Fibroblast of villous mesenchyme (primary cell): ENCODE measurements around the gene ZCCHC24. TPM values are rescaled to one million over a fixed set of nuclear protein-coding genes. Genes with fewer than 3 reads are reported as not detected.

ENCODE experiments used
- DNase-seq: peaks from one replicate; pipeline ENCODE4 v3.0.0-alpha.2; 2010; ENCODE audit warnings: low read depth
- H3K4me3 ChIP-seq: 2 replicates; pipeline ENCODE4 v1.5.1; 2011; ENCODE audit warnings: low read depth, mild to moderate bottlenecking, low read length
- total RNA-seq: library from RNA; depleted of rRNA; stranded (reverse); fragments of >200 nt; gene quantifications from 2 replicates; pipeline ENCODE4 v1.2.3, GENCODE V29; 2012
- TF ChIP-seq, protein P1 (sequence below): IDR thresholded peaks from 2 replicates; pipeline ENCODE4 v1.5.1; 2012; ENCODE audit warnings: low read depth, mild to moderate bottlenecking, low read length; ENCODE audit not compliant: insufficient read depth

The ZCCHC24 gene
- total RNA-seq, 1 donor = 36.7 TPM

DNA sequence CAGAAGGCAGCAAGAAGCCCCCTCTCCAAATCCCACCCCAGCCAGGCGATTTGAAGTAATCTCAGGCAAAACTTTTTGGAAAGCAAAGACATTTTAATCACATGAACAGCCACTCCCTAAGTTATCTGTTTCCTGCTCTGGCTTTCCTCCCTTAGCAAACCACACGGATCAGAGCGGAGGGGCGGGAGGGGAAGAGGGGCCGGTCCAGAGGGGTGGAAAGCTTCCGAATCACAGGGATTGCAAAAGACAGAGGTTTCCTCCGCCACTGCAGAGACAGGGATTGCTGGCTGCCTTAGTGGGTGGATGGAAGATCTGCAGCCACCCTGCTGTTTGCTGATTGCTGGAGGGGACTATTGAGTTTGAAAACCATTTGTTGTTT lies 41.2 kb downstream of the ZCCHC24 start:
- peak overlapping the region; percentile 21 for H3K4me3 ChIP-seq
- TF ChIP-seq, protein P1, sequence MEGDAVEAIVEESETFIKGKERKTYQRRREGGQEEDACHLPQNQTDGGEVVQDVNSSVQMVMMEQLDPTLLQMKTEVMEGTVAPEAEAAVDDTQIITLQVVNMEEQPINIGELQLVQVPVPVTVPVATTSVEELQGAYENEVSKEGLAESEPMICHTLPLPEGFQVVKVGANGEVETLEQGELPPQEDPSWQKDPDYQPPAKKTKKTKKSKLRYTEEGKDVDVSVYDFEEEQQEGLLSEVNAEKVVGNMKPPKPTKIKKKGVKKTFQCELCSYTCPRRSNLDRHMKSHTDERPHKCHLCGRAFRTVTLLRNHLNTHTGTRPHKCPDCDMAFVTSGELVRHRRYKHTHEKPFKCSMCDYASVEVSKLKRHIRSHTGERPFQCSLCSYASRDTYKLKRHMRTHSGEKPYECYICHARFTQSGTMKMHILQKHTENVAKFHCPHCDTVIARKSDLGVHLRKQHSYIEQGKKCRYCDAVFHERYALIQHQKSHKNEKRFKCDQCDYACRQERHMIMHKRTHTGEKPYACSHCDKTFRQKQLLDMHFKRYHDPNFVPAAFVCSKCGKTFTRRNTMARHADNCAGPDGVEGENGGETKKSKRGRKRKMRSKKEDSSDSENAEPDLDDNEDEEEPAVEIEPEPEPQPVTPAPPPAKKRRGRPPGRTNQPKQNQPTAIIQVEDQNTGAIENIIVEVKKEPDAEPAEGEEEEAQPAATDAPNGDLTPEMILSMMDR = no peak
- DNase-seq = peak; percentile 97

- DNase-seq = peak; percentile 51
- H3K4me3 ChIP-seq = peak overlapping the region; percentile 21
- TF ChIP-seq, protein P1 = no peak
Observed at GRCh38 chr10:79403441-79404230, 41.8 kb downstream of the ZCCHC24 start.

DNA sequence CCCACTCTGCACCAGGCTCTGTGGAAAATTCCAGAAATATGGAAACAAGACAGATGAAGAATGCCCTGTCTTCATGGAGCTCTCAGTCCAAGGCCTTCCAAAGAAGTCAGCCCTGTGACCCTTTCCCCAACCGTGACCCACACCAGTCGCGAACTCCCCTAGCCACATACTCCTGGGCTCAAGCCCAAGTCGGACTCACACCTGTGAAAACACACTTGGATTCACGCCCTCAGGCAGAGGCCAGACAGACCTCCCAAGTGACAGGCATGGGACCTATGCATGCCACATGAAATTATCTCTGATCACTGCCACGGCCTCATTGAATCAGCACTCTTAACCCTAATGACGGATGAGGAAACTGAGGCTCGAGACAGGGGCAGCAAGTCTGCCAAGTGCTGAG lies 42.5 kb downstream of the ZCCHC24 start:
- TF ChIP-seq, protein P1 = no peak
- no peak overlapping the region for H3K4me3 ChIP-seq
- DNase-seq = no peak

DNA sequence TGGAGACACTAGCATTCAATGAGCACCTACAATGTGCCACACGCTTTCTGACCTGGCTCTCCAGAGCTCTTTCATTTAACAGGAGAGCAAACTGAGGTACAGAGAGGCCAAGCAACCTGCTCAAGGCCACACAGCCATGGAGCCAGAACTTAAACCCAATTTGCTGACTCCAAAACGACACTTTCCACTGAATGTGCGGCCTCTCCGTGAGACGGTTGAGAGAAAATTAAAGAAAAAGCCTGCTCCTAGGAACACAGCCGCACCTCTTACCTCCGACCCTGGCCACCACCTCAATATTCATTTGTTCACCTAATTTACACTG lies 42.8 kb downstream of the ZCCHC24 start:
- no peak overlapping the region for H3K4me3 ChIP-seq
- DNase-seq = no peak
- TF ChIP-seq, protein P1 = no peak

- TF ChIP-seq, protein P1 = no peak
- no peak overlapping the region for H3K4me3 ChIP-seq
- peak; percentile 84 for DNase-seq
Observed at GRCh38 chr10:79401015-79401921, 44.2 kb downstream of the ZCCHC24 start.

GRCh38 chr10:79400146-79401004 lies 45.0 kb downstream of the ZCCHC24 start:
- no peak overlapping the region for H3K4me3 ChIP-seq
- TF ChIP-seq, protein P1 = peak; percentile 82
- DNase-seq = peak; percentile 59
